Hepatocyte (in vitro differentiated cells): ENCODE results near the gene TEPSIN.

Source experiments
- CTCF ChIP-seq: fragments of 200-600 bp; sonication (generic); IDR thresholded peaks from 2 replicates; pipeline ENCODE4 v1.5.1; 2016; ENCODE audit warnings: antibody characterized with exemption, mild to moderate bottlenecking; ENCODE audit not compliant: poor library complexity
- EZH2 ChIP-seq: fragments of 200-600 bp; sonication (generic); IDR thresholded peaks from 2 replicates; pipeline ENCODE4 v1.6.1; 2016; ENCODE audit warnings: antibody characterized with exemption, mild to moderate bottlenecking, borderline replicate concordance

DNA sequence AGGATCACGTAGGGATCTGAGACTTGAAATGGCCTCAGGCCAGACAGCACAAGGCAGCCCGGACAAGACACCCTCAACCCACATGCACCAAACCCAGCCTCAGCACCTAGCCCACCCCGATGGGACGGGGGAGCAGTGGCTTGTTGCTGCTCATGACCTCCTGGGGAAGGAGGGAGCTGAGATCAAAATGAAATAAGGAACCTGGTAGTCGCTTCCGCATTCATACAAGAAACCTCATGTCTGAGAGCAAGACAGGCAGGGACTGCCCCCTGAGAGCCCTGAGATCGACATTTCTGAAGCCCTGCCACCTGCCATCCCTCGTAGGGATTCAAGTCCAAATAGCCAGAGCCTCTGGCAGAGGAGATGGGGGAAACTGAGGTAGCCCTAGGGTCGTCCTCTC, 10.4 kb downstream of the TEPSIN start:
- TF ChIP-seq CTCF (no peak), EZH2 (no peak)
